ENCODE measurements around the gene COL8A1.
A peak's percentile ranks its signal among the peaks of the same experiment; 100 is the strongest.

COL8A1 gene

GRCh38 chr3:99634881-99635280, 3.5 kb upstream of the COL8A1 start:
- no peak overlapping the region for H4K5ac ChIP-seq (ENCODE audit: low read length)
- WGBS (ENCODE audit: extremely low coverage, insufficient coverage, low lambda C conversion rate), result no CpG with 5 or more reads among the region's 1 CpG
- H3K27me3 ChIP-seq (ENCODE audit: insufficient read depth, low read length, poor library complexity), result no peaks in the 10 kb centered on the region
- H3K4me3 ChIP-seq (ENCODE audit: low read length), result no peak overlapping the region
- H3K18ac ChIP-seq (ENCODE audit: low read length), result no peak overlapping the region
- H4K8ac ChIP-seq (ENCODE audit: low read depth, low read length), result no peak overlapping the region
- no peaks in the 10 kb centered on the region for H3K79me1 ChIP-seq (ENCODE audit: low read length)
- H3K27ac ChIP-seq (ENCODE audit: low read depth, low read length), result no peak overlapping the region
- no peak overlapping the region for H3K56ac ChIP-seq (ENCODE audit: low read length)
- H3K9ac ChIP-seq (ENCODE audit: low read length), result no peak overlapping the region
- no peak overlapping the region for H3K4ac ChIP-seq (ENCODE audit: low read depth, low read length)
- H2BK5ac ChIP-seq (ENCODE audit: low read length), result no peak overlapping the region
- no peak overlapping the region for H2BK120ac ChIP-seq (ENCODE audit: low read depth, low read length)
- no peak overlapping the region for H3K4me2 ChIP-seq (ENCODE audit: low read length)
- no peak overlapping the region for H2AK5ac ChIP-seq (ENCODE audit: low read length)
- no peak overlapping the region for H2BK15ac ChIP-seq (replicated peaks; ENCODE audit: low read depth)
- no peaks in the 10 kb centered on the region for H3K36me3 ChIP-seq (ENCODE audit: control insufficient read depth, insufficient read depth, low read length)
- H3K4me1 ChIP-seq (ENCODE audit: control insufficient read depth, low read depth, low read length), result no peaks in the 10 kb centered on the region
- DNase-seq, result no peak
- H3K79me2 ChIP-seq (ENCODE audit: control insufficient read depth, insufficient read depth, low read length), result no peaks in the 10 kb centered on the region
- no peak overlapping the region for H3K23ac ChIP-seq (ENCODE audit: low read length)

GRCh38 chr3:99635348-99635747, 3.0 kb upstream of the COL8A1 start:
- no peak overlapping the region for H3K9ac ChIP-seq (ENCODE audit: low read length)
- H4K8ac ChIP-seq (ENCODE audit: low read depth, low read length), result no peak overlapping the region
- no peak overlapping the region for H2BK5ac ChIP-seq (ENCODE audit: low read length)
- no peaks in the 10 kb centered on the region for H3K79me1 ChIP-seq (ENCODE audit: low read length)
- DNase-seq, result no peak
- no peak overlapping the region for H2BK15ac ChIP-seq (replicated peaks; ENCODE audit: low read depth)
- no peak overlapping the region for H3K4ac ChIP-seq (ENCODE audit: low read depth, low read length)
- H2BK120ac ChIP-seq (ENCODE audit: low read depth, low read length), result no peak overlapping the region
- H3K23ac ChIP-seq (ENCODE audit: low read length), result no peak overlapping the region
- no peak overlapping the region for H3K56ac ChIP-seq (ENCODE audit: low read length)
- no peaks in the 10 kb centered on the region for H3K79me2 ChIP-seq (ENCODE audit: control insufficient read depth, insufficient read depth, low read length)
- H3K4me2 ChIP-seq (ENCODE audit: low read length), result no peak overlapping the region
- no peak overlapping the region for H2AK5ac ChIP-seq (ENCODE audit: low read length)
- H4K5ac ChIP-seq (ENCODE audit: low read length), result no peak overlapping the region
- no peak overlapping the region for H3K4me3 ChIP-seq (ENCODE audit: low read length)
- no peaks in the 10 kb centered on the region for H3K27me3 ChIP-seq (ENCODE audit: insufficient read depth, low read length, poor library complexity)
- no peaks in the 10 kb centered on the region for H3K4me1 ChIP-seq (ENCODE audit: control insufficient read depth, low read depth, low read length)
- H3K18ac ChIP-seq (ENCODE audit: low read length), result no peak overlapping the region
- no peak overlapping the region for H3K27ac ChIP-seq (ENCODE audit: low read depth, low read length)
- no CpG with 5 or more reads among the region's 1 CpG for WGBS (ENCODE audit: extremely low coverage, insufficient coverage, low lambda C conversion rate)
- no peaks in the 10 kb centered on the region for H3K36me3 ChIP-seq (ENCODE audit: control insufficient read depth, insufficient read depth, low read length)

GRCh38 chr3:99637016-99637367, 1.4 kb upstream of the COL8A1 start:
- Histone ChIP-seq H3K4ac (ENCODE audit: low read depth, low read length) (no peak overlapping the region), H2BK120ac (ENCODE audit: low read depth, low read length) (no peak overlapping the region), H2AK5ac (ENCODE audit: low read length) (no peak overlapping the region), H3K23ac (ENCODE audit: low read length) (no peak overlapping the region), H4K8ac (ENCODE audit: low read depth, low read length) (no peak overlapping the region), H3K27me3 (ENCODE audit: insufficient read depth, low read length, poor library complexity) (no peaks in the 10 kb centered on the region), H3K4me3 (ENCODE audit: low read length) (no peak overlapping the region), H3K79me2 (ENCODE audit: control insufficient read depth, insufficient read depth, low read length) (no peaks in the 10 kb centered on the region), H4K5ac (ENCODE audit: low read length) (no peak overlapping the region), H3K36me3 (ENCODE audit: control insufficient read depth, insufficient read depth, low read length) (no peaks in the 10 kb centered on the region), H3K4me2 (ENCODE audit: low read length) (peak overlapping the region; percentile 45), H3K9ac (ENCODE audit: low read length) (no peak overlapping the region), H3K4me1 (ENCODE audit: control insufficient read depth, low read depth, low read length) (no peaks in the 10 kb centered on the region), H3K56ac (ENCODE audit: low read length) (no peak overlapping the region), H3K27ac (ENCODE audit: low read depth, low read length) (no peak overlapping the region), H3K79me1 (ENCODE audit: low read length) (no peaks in the 10 kb centered on the region), H2BK15ac (replicated peaks; ENCODE audit: low read depth) (no peak overlapping the region), H2BK5ac (ENCODE audit: low read length) (no peak overlapping the region), H3K18ac (ENCODE audit: low read length) (no peak overlapping the region)
- WGBS (ENCODE audit: extremely low coverage, insufficient coverage, low lambda C conversion rate), result no CpG with 5 or more reads among the region's 6 CpGs
- DNase-seq, result peak; percentile 64

GRCh38 chr3:99637368-99638111, 854 bp upstream of the COL8A1 start:
- no CpG with 5 or more reads among the region's 22 CpGs for WGBS (ENCODE audit: extremely low coverage, insufficient coverage, low lambda C conversion rate)
- no peak overlapping the region for H2BK5ac ChIP-seq (ENCODE audit: low read length)
- no peak overlapping the region for H4K8ac ChIP-seq (ENCODE audit: low read depth, low read length)
- H2AK5ac ChIP-seq (ENCODE audit: low read length), result no peak overlapping the region
- H3K56ac ChIP-seq (ENCODE audit: low read length), result peak overlapping the region; percentile 56
- H3K9ac ChIP-seq (ENCODE audit: low read length), result peak overlapping the region; percentile 23
- H3K18ac ChIP-seq (ENCODE audit: low read length), result no peak overlapping the region
- H3K4me3 ChIP-seq (ENCODE audit: low read length), result peak overlapping the region; percentile 46
- no peak overlapping the region for H3K23ac ChIP-seq (ENCODE audit: low read length)
- no peak overlapping the region for H2BK15ac ChIP-seq (replicated peaks; ENCODE audit: low read depth)
- no peaks in the 10 kb centered on the region for H3K36me3 ChIP-seq (ENCODE audit: control insufficient read depth, insufficient read depth, low read length)
- no peaks in the 10 kb centered on the region for H3K79me1 ChIP-seq (ENCODE audit: low read length)
- H3K4me2 ChIP-seq (ENCODE audit: low read length), result peak overlapping the region; percentile 91
- no peak overlapping the region for H3K4ac ChIP-seq (ENCODE audit: low read depth, low read length)
- no peaks in the 10 kb centered on the region for H3K79me2 ChIP-seq (ENCODE audit: control insufficient read depth, insufficient read depth, low read length)
- H3K27ac ChIP-seq (ENCODE audit: low read depth, low read length), result peak overlapping the region; percentile 47
- no peak overlapping the region for H2BK120ac ChIP-seq (ENCODE audit: low read depth, low read length)
- H3K4me1 ChIP-seq (ENCODE audit: control insufficient read depth, low read depth, low read length), result no peaks in the 10 kb centered on the region
- DNase-seq, result peak; percentile 56
- no peaks in the 10 kb centered on the region for H3K27me3 ChIP-seq (ENCODE audit: insufficient read depth, low read length, poor library complexity)
- H4K5ac ChIP-seq (ENCODE audit: low read length), result no peak overlapping the region

GRCh38 chr3:99639579-99639978, 1.2 kb downstream of the COL8A1 start:
- H3K23ac ChIP-seq (ENCODE audit: low read length), result no peak overlapping the region
- no peak overlapping the region for H4K8ac ChIP-seq (ENCODE audit: low read depth, low read length)
- H3K4ac ChIP-seq (ENCODE audit: low read depth, low read length), result no peak overlapping the region
- no peak overlapping the region for H3K27ac ChIP-seq (ENCODE audit: low read depth, low read length)
- H2BK5ac ChIP-seq (ENCODE audit: low read length), result no peak overlapping the region
- no peaks in the 10 kb centered on the region for H3K4me1 ChIP-seq (ENCODE audit: control insufficient read depth, low read depth, low read length)
- DNase-seq, result no peak
- no peak overlapping the region for H3K4me2 ChIP-seq (ENCODE audit: low read length)
- no peak overlapping the region for H2BK120ac ChIP-seq (ENCODE audit: low read depth, low read length)
- no peak overlapping the region for H2AK5ac ChIP-seq (ENCODE audit: low read length)
- H3K56ac ChIP-seq (ENCODE audit: low read length), result no peak overlapping the region
- H3K79me2 ChIP-seq (ENCODE audit: control insufficient read depth, insufficient read depth, low read length), result no peaks in the 10 kb centered on the region
- no peak overlapping the region for H4K5ac ChIP-seq (ENCODE audit: low read length)
- no peaks in the 10 kb centered on the region for H3K27me3 ChIP-seq (ENCODE audit: insufficient read depth, low read length, poor library complexity)
- WGBS (ENCODE audit: extremely low coverage, insufficient coverage, low lambda C conversion rate), result no CpG with 5 or more reads among the region's 1 CpG
- no peak overlapping the region for H2BK15ac ChIP-seq (replicated peaks; ENCODE audit: low read depth)
- no peak overlapping the region for H3K18ac ChIP-seq (ENCODE audit: low read length)
- H3K9ac ChIP-seq (ENCODE audit: low read length), result no peak overlapping the region
- no peaks in the 10 kb centered on the region for H3K79me1 ChIP-seq (ENCODE audit: low read length)
- no peaks in the 10 kb centered on the region for H3K36me3 ChIP-seq (ENCODE audit: control insufficient read depth, insufficient read depth, low read length)
- no peak overlapping the region for H3K4me3 ChIP-seq (ENCODE audit: low read length)
